ENCODE results near the gene URGCP. TPM values are rescaled to one million over a fixed set of nuclear protein-coding genes. Genes with fewer than 3 reads are reported as not detected.

Gene URGCP
- total RNA-seq, 1 experiment from 2014 or later, result 29.8 TPM

- Histone ChIP-seq H3K9me2 (replicated peaks; ENCODE audit: low read length) (no peaks in the 10 kb centered on the region), H3K4me1 (ENCODE audit: insufficient read depth, low read length) (peaks cover 7% of the 10 kb centered on the region; the same call in 1 of the 2 replicates), H3K27me3 (ENCODE audit: low read length) (no peaks in the 10 kb centered on the region), H3K4me2 (ENCODE audit: low read length) (no peak overlapping the region; the same call in 1 of the 2 replicates), H4K20me1 (ENCODE audit: low read length) (no peaks in the 10 kb centered on the region), H3K27ac (ENCODE audit: low read length) (peak overlapping the region; percentile 30; the same call in 1 of the 2 replicates), H3K36me3 (ENCODE audit: low read depth, low read length) (no peaks in the 10 kb centered on the region), H2AFZ (ENCODE audit: low read length) (no peak overlapping the region), H3K79me2 (ENCODE audit: low read length) (no peaks in the 10 kb centered on the region), H3F3A (ENCODE audit: low read length, unreplicated experiment) (no peaks in the 10 kb centered on the region), H3K9me3 (ENCODE audit: low read length) (no peaks in the 10 kb centered on the region), H3K4me3 (ENCODE audit: low read length) (no peak overlapping the region), H3K9ac (ENCODE audit: low read length) (no peak overlapping the region)
- intact Hi-C loops (cut with micrococcal nuclease), result no loop called here
- DNase-seq (peak; percentile 60), ATAC-seq (peak; percentile 80)
- BruUV-seq (replicated peaks), result no TSS peak
- TF ChIP-seq CTCF (conservative IDR thresholded peaks at IDR 0.05; ENCODE audit: low read depth, low read length), result no peak
- no peak for TF ChIP-seq EZH2 (IDR thresholded peaks at IDR 0.05; ENCODE audit: low read length, unreplicated experiment)
- no peak for TF ChIP-seq EZH2phosphoT487 (IDR thresholded peaks at IDR 0.05; ENCODE audit: borderline replicate concordance, low read length)
- CTCF ChIA-PET, result interaction anchor here (0.5 to 0.9 kb wide), 2 partner anchors 107 to 241 kb away, joined by 4 read pairs; no protein-coding TSS in a partner anchor
- POLR2A ChIA-PET (ENCODE audit: unreplicated experiment), result interaction anchor here (0.6 to 1.1 kb wide), 3 partner anchors 19 to 357 kb away, joined by 3 to 5 read pairs (median 3); no protein-coding TSS in a partner anchor
These were observed 58.9 kb downstream of the URGCP start for GRCh38 chr7:43847496-43847895.

DNA sequence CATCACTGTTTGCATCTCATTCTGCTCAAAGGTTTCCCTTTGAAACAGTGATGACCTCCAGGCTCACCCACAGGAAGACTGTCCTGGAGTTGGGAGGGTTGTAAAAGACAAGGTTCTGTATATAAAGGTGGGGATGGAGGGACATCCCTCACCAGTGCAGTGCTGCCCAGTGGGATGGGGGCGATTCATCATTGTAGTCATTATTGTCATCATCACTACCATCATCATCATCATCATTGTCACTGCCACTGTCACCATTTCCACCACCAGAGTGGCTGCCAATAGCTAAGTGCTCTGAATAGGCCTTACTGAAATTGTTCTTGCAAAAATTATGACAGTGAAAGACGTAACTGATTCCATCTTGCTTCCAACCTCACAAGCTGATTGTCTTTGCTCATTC, 61.7 kb downstream of the URGCP start:
- ATAC-seq (no peak), DNase-seq (no peak)
- Histone ChIP-seq H3K4me1 (ENCODE audit: insufficient read depth, low read length) (peaks cover 7% of the 10 kb centered on the region; the same call in 1 of the 2 replicates), H3K9ac (ENCODE audit: low read length) (no peak overlapping the region), H3K4me2 (ENCODE audit: low read length) (no peak overlapping the region), H3K79me2 (ENCODE audit: low read length) (no peaks in the 10 kb centered on the region), H3K36me3 (ENCODE audit: low read depth, low read length) (no peaks in the 10 kb centered on the region), H3K27me3 (ENCODE audit: low read length) (no peaks in the 10 kb centered on the region), H3K9me2 (replicated peaks; ENCODE audit: low read length) (no peaks in the 10 kb centered on the region), H3K9me3 (ENCODE audit: low read length) (no peaks in the 10 kb centered on the region), H3K4me3 (ENCODE audit: low read length) (no peak overlapping the region), H3K27ac (ENCODE audit: low read length) (no peak overlapping the region), H2AFZ (ENCODE audit: low read length) (no peak overlapping the region), H3F3A (ENCODE audit: low read length, unreplicated experiment) (no peaks in the 10 kb centered on the region), H4K20me1 (ENCODE audit: low read length) (no peaks in the 10 kb centered on the region)
- intact Hi-C loops (cut with micrococcal nuclease), result no loop called here
- no TSS peak for BruUV-seq (replicated peaks)
- ChIA-PET CTCF (interaction anchor here (0.5 to 1.1 kb wide), 2 partner anchors 16 to 28 kb away, joined by 3 to 5 read pairs; no protein-coding TSS in a partner anchor), POLR2A (ENCODE audit: unreplicated experiment) (no interaction called here)
- no peak for TF ChIP-seq EZH2phosphoT487 (IDR thresholded peaks at IDR 0.05; ENCODE audit: borderline replicate concordance, low read length)
- TF ChIP-seq EZH2 (IDR thresholded peaks at IDR 0.05; ENCODE audit: low read length, unreplicated experiment), result no peak
- no peak for TF ChIP-seq CTCF (conservative IDR thresholded peaks at IDR 0.05; ENCODE audit: low read depth, low read length)

DNA sequence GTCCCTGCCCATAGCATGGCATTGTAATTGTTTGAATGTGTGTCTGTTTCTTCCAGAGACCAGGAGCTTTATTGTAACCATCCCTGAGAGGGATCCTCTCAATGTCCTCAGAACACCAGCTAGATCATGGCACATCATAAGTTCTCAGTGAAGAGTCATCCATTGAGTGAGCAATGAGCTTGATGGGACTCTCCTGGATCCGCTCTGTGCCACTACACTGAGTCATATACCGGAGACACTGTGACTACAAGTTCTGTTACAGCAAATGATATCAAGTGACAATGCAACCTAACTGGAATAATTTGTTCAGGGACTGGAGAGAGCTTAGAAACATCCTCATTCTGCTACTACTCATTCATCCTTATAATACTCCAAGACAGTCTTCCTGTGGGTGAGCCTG, 62.1 kb downstream of the URGCP start:
- intact Hi-C loops (cut with micrococcal nuclease), result no loop called here
- Histone ChIP-seq H3K9me2 (replicated peaks; ENCODE audit: low read length) (no peaks in the 10 kb centered on the region), H3K9ac (ENCODE audit: low read length) (no peak overlapping the region), H3K4me1 (ENCODE audit: insufficient read depth, low read length) (peaks cover 7% of the 10 kb centered on the region; the same call in 1 of the 2 replicates), H3F3A (ENCODE audit: low read length, unreplicated experiment) (no peaks in the 10 kb centered on the region), H3K79me2 (ENCODE audit: low read length) (no peaks in the 10 kb centered on the region), H3K4me3 (ENCODE audit: low read length) (no peak overlapping the region), H3K27me3 (ENCODE audit: low read length) (no peaks in the 10 kb centered on the region), H4K20me1 (ENCODE audit: low read length) (no peaks in the 10 kb centered on the region), H2AFZ (ENCODE audit: low read length) (no peak overlapping the region), H3K4me2 (ENCODE audit: low read length) (no peak overlapping the region), H3K27ac (ENCODE audit: low read length) (no peak overlapping the region), H3K9me3 (ENCODE audit: low read length) (no peaks in the 10 kb centered on the region), H3K36me3 (ENCODE audit: low read depth, low read length) (no peaks in the 10 kb centered on the region)
- TF ChIP-seq EZH2phosphoT487 (IDR thresholded peaks at IDR 0.05; ENCODE audit: borderline replicate concordance, low read length), result no peak
- TF ChIP-seq EZH2 (IDR thresholded peaks at IDR 0.05; ENCODE audit: low read length, unreplicated experiment), result no peak
- TF ChIP-seq CTCF (conservative IDR thresholded peaks at IDR 0.05; ENCODE audit: low read depth, low read length), result no peak
- ATAC-seq (peak; percentile 66), DNase-seq (peak; percentile 56)
- CTCF ChIA-PET, result interaction anchor here (0.5 to 1.1 kb wide), 2 partner anchors 16 to 28 kb away, joined by 3 to 5 read pairs; no protein-coding TSS in a partner anchor
- POLR2A ChIA-PET (ENCODE audit: unreplicated experiment), result interaction anchor here (0.7 kb wide), 1 partner anchor 110 kb away, joined by 20 read pairs; no protein-coding TSS in a partner anchor
- no TSS peak for BruUV-seq (replicated peaks)
